ENCODE measurements around the gene LMNTD1. TPM values are rescaled to one million over a fixed set of nuclear protein-coding genes. Genes with fewer than 3 reads are reported as not detected.

The LMNTD1 gene
- total and polyA plus RNA-seq, 3 donors from 2014 or later, result 10.8 to 22.9 (median 18.7) TPM

GRCh38 chr12:25591144-25591543 lies 38.1 kb upstream of the LMNTD1 start:
- intact Hi-C loops (cut with DNase I; ENCODE audit: low total_unique reads), result no loop called here
- no peak overlapping the region for H3K27ac ChIP-seq
- H3K4me1 ChIP-seq, result no peaks in the 10 kb centered on the region
- H3K4me3 ChIP-seq, result no peak overlapping the region
- H3K36me3 ChIP-seq (ENCODE audit: low read depth, missing control alignments), result no peaks in the 10 kb centered on the region
- DNase-seq, result no peak
- H3K9me3 ChIP-seq, result no peaks in the 10 kb centered on the region
- H3K27me3 ChIP-seq, result no peaks in the 10 kb centered on the region
- TF ChIP-seq POLR2A (IDR thresholded peaks at IDR 0.05) (no peak), CTCF (IDR thresholded peaks at IDR 0.05) (no peak)

GRCh38 chr12:25590011-25590721 lies 37.1 kb upstream of the LMNTD1 start:
- intact Hi-C loops (cut with DNase I; ENCODE audit: low total_unique reads), result no loop called here
- 85 to 90% methylated on average over 5 of the region's 5 CpGs for WGBS, 2 donors

GRCh38 chr12:25587346-25587745 lies 34.3 kb upstream of the LMNTD1 start:
- no peak overlapping the region for H3K27ac ChIP-seq
- no peaks in the 10 kb centered on the region for H3K36me3 ChIP-seq (ENCODE audit: low read depth, missing control alignments)
- no peak for TF ChIP-seq CTCF (IDR thresholded peaks at IDR 0.05)
- no peak for TF ChIP-seq POLR2A (IDR thresholded peaks at IDR 0.05)
- H3K4me1 ChIP-seq, result peaks cover 17% of the 10 kb centered on the region
- intact Hi-C loops (cut with DNase I; ENCODE audit: low total_unique reads), result no loop called here
- no peaks in the 10 kb centered on the region for H3K9me3 ChIP-seq
- no peaks in the 10 kb centered on the region for H3K27me3 ChIP-seq
- WGBS, 2 donors, result 95 to 97% methylated on average over 4 of the region's 4 CpGs
- DNase-seq, result no peak
- H3K4me3 ChIP-seq, result no peak overlapping the region

More at GRCh38 chr12:25590011-25590721, 37.1 kb upstream of the LMNTD1 start:
- no peak overlapping the region for H3K27ac ChIP-seq
- no peaks in the 10 kb centered on the region for H3K4me1 ChIP-seq
- TF ChIP-seq CTCF (IDR thresholded peaks at IDR 0.05), result no peak
- no peak for TF ChIP-seq POLR2A (IDR thresholded peaks at IDR 0.05)
- H3K27me3 ChIP-seq, result no peaks in the 10 kb centered on the region
- H3K4me3 ChIP-seq, result no peak overlapping the region
- H3K36me3 ChIP-seq (ENCODE audit: low read depth, missing control alignments), result no peaks in the 10 kb centered on the region
- no peak for DNase-seq
- no peaks in the 10 kb centered on the region for H3K9me3 ChIP-seq

GRCh38 chr12:25585662-25586061 lies 32.6 kb upstream of the LMNTD1 start:
- Histone ChIP-seq H3K9me3 (no peaks in the 10 kb centered on the region), H3K4me1 (peaks cover 17% of the 10 kb centered on the region), H3K27me3 (no peaks in the 10 kb centered on the region), H3K4me3 (no peak overlapping the region), H3K27ac (peak overlapping the region in 1 of 2 donors; percentile 5), H3K36me3 (ENCODE audit: low read depth, missing control alignments) (no peaks in the 10 kb centered on the region)
- 73 to 80% methylated on average over 5 of the region's 5 CpGs for WGBS, 2 donors
- no peak for TF ChIP-seq CTCF (IDR thresholded peaks at IDR 0.05)
- no peak for TF ChIP-seq POLR2A (IDR thresholded peaks at IDR 0.05)
- intact Hi-C loops (cut with DNase I; ENCODE audit: low total_unique reads), result no loop called here
- no peak for DNase-seq

- no peak for TF ChIP-seq POLR2A (IDR thresholded peaks at IDR 0.05)
- no peak for TF ChIP-seq CTCF (IDR thresholded peaks at IDR 0.05)
- Histone ChIP-seq H3K27me3 (no peaks in the 10 kb centered on the region), H3K27ac (peak overlapping the region in 1 of 2 donors; percentile 5), H3K9me3 (no peaks in the 10 kb centered on the region), H3K4me3 (no peak overlapping the region), H3K4me1 (peaks cover 17% of the 10 kb centered on the region), H3K36me3 (ENCODE audit: low read depth, missing control alignments) (no peaks in the 10 kb centered on the region)
- WGBS, 2 donors, result 25 to 28% methylated on average over 2 of the region's 2 CpGs
- peak; percentile 70 for DNase-seq
- intact Hi-C loops (cut with DNase I; ENCODE audit: low total_unique reads), result no loop called here
Observed at GRCh38 chr12:25585021-25585523, 32.0 kb upstream of the LMNTD1 start.
